GM21825 (cell line): ENCODE data around the gene C1QTNF3.

Source experiments
- ATAC-seq: cut with Tn5 transposase; IDR thresholded peaks from one replicate; pipeline ENCODE4 v1.9.1; 2021; ENCODE audit warnings: mild to moderate bottlenecking, moderate library complexity; ENCODE audit not compliant: unreplicated experiment

The C1QTNF3 gene

DNA sequence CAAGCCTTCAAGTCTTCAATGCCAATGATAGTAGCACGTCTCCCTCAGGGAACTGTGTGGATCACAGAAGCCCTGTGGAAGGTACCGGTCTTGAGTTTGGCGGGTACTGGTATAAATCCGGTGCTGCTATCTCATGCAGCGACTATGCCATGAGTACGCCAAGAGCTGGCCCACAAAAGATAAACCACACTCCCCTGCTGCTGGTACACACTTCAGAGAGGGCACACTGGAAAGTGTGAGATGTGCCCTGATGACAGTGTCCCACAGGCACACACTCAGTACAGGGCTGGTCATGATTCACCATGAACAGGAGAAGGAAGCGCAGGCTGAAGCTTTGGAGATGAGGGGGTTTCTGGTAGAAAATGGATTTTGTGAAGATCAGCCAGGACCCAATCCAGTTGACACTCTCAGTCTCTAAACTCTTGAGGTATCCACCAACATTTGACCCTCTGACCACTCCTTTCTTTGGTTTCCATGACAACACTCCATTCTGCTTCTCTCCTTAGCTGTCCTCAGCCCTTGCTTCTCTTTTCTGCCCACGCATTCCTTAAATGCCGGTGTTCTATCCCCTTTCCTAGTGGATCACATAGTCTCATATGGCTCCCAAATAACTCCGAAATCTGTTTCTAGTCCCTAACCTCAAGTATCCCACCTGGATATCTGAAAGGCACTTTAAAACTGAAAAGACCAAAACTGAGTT is 40.2 kb downstream of the C1QTNF3 start:
- no peak for ATAC-seq

DNA sequence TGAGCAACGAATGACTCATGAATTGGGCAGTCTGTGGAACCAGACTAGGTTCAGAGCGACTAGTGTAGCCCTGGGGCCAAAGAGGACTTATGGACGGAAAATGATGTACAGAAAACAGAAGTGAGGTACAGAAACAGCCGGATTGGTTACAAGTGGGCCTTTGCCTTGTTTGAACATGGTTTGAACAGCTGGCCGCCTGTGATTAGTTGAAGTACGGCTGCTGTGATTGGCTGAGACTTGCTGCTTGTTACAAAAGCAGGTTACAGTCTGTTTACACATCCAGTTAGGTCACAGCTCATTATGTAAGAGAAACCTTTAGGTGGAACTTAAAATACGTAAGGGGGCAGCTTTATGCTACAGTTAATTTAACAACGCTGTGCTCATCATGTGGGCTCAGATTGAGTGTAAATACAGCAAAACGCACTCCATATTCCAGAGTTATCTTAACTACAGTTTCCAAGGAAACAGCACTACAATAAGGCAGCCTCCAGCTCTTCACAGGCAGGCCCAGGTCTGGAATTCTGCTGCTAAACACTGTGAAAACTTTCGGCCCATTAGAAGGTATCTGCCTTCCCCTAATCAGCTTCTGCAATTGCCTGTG is 41.7 kb downstream of the C1QTNF3 start:
- ATAC-seq: no peak

DNA sequence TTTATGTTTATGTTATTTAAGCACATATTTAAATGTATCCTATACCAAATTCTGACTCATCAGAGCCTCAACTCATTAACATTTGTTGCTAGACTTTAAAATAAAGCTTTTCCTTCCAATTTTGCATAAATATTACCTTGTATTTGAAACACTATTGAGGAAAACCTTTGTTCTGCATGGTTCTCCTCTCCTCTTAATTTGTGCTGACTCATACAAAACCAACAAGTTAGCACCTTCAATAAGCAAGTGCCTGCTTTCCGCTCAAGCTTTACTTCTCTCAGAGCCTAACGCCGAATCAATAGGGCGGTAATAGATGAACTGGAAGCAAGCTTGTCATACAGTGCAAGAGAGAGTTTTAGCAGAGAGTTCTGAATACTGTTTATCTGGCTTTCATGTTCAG is 43.0 kb downstream of the C1QTNF3 start:
- no peak for ATAC-seq

DNA sequence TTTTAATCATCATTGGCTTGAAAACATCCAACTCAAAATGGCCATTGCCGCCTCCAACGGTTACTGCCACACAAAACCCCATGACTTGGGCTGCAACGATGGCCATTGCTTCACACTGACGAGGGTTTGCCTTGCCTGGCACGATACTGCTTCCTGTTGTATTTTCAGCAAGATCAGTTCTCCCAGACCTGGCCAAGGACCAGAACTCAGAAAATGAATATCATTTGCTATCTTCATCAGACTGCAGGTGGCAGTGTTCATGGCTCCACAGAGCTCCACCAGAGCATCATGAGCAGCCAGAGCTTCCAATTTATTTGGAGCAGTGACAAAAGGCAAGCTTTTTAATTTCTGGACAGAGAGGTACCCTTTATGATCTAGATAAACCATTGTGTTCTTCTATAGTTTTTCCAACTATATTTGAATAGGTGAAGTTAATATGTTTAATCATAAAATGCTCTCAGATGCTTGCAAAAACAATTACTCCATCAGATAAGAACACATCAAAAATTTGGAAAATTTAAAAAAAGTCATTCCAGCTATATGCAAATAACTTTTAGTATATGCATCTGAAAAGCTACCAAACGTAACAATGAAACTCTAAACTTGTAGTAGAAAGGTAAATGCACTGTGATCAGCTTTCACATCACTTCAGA is 45.6 kb downstream of the C1QTNF3 start:
- peak; percentile 80 for ATAC-seq

DNA sequence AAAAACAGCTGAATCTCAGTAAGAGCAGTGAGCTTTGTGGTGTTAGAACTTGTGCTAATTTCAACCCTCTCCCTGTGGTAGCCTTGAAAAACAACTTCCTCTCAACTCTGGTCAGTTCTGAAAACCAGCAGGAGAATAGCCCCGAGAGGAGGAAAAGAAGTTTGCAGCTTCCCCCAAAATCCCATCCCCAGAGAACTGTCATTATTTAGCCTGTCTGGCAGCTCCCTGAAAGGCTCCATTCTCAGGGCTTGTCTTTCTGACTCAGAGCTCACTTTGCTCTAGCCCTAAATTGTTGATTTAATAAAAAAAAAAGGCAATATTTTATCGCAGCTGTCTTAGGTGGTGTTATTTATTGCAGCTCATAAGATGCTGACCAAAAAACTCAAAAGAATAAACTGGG is 47.1 kb downstream of the C1QTNF3 start:
- no peak for ATAC-seq

DNA sequence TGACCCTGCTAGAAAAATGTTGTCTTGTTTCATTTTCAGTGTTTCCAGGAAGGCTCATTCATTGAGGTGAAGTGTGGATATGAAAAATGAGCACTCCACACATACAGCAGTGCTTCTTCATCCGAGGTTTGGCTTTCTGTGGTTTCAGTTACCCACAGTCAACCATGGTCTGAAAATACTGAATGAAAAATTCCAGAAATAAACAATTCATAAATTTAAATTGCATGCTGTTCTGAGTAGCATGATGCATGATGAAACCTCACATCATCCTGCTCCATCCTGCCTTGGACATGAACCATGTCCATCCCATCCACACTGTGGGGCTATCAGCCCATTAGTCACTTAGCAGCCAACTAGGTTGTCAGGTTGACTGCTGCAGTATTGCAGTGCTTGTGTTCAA is 48.2 kb downstream of the C1QTNF3 start:
- no peak for ATAC-seq

DNA sequence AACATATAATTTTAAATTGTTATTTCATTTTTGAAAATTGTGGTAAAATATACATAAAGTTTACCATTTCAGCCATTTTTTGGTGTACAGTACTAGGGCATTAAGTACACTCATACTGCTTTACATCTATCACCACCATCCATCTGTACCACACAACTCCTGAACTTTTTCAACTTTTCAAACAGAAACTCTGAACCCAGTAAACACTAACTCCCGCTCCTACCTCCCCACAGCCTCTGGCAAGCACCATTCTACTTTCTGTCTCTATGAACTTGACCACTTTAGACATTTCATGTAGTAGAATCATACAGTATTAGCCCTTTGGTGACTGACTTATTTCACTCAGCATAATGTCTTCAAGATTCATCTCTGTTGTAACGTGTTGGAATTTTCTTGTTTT is 50.1 kb downstream of the C1QTNF3 start:
- no peak for ATAC-seq

DNA sequence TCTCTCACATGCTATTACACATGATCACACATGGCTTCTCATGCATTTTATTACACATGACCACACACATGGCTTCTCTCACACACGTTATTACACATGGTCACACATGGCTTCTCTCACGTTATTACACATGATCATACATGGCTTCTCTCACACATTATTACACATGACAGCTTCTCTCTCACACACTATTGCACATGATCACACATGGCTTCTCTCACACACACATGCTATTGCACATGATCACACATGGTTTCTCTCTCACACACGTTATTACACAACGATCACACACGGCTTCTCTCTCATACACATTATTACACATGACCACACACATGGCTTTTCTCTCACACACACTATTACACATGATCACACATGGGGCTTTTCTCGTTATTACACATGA is 57.6 kb downstream of the C1QTNF3 start:
- ATAC-seq: no peak

DNA sequence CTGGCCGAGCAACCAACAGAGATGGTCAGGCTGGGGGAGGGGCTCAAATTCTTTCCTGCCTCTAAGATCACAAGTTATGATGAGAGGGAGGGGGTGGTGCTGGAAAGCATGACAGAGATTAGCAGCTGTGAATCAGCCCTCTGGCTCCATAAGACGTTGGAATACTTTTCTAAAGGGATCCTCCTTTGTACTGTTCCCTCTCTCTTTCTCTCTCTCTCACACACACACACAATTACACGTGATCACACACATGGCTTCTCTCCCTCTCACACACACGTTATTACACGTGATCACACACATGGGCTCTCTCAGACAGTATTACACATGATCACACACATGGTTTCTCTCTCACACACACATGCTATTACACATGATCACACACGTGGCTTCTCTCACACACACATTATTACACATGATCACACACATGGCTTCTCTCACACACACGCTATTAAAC is 58.3 kb downstream of the C1QTNF3 start, which contains the start of gene SLC45A2:
Gene SLC45A2 (minus strand): TSS at position 23 of the 454 bp plus-strand sequence. CDS start 110 bp downstream, outside the sequence.
- ATAC-seq: no peak

DNA sequence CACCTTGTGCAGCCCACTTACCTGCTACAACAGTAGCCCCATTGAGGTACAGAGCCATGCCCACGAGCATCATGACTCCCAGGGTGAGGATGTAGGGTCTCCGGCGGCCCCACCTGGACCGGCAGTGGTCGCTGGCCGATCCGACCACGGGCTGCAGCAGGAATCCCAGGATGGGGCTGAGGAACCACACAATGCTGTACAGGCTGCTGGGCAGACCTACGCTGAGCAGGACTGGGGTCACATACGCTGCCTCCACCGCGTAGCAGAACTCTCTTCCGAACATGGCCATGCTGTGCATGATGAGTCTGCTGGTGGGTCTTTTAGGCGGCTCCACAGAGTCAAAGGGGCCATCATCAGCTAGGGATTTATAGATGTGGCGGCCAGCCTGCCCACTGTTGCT is 58.8 kb downstream of the C1QTNF3 start:
- no peak for ATAC-seq

DNA sequence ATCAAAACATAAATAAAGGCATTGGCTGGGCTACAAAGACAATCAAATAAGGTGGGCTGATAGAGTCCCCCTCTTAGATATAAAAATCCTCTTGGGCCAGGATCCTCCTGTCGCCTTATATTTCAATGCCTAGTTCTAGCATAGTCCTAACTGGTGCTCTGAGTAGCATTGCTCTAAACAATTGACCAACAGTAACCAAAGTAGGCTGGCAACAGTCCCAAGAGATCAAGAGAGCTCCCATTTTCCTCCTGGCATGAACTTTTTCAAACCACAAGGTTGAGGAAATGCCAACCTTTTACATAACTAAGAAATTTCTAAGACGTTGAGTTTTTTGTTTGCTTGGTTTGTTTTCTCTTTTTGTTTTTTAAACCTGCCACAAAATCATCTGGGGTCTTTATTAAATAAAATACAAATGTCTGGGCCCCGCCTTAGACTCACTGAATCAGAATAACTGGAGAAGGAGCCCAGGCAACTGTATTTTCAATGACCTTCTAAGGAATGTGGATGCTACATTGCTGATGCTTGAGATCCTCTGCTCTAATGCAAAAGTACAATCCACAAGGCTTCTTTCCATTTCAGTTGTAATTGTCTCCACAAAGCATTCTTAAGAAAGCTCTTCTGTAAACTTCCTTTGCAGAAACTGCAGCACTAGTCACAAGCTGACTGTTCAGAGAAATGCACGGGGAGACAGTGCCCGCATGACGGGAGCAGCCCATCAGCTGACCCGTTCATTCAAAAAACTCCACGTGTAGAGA is 61.4 kb downstream of the C1QTNF3 start:
- no peak for ATAC-seq

DNA sequence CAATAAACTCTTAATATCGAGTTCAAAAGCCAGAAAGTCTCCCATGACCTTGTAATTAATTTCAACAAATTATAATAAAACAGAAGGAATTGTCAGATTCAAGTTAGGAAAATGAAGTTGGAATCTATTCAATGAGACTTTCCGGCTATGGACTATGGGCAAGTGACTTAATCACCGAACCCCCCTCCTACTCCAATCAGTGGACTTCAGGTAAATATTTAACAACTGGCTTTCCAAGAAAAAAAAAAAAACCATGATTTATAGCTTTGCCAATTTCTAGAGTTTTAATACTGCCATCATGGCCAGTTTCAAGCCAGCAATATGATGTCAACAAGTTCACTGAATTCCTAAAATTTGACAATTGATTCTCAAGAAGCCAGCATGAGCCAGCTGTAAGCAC is 63.0 kb downstream of the C1QTNF3 start:
- ATAC-seq: no peak

DNA sequence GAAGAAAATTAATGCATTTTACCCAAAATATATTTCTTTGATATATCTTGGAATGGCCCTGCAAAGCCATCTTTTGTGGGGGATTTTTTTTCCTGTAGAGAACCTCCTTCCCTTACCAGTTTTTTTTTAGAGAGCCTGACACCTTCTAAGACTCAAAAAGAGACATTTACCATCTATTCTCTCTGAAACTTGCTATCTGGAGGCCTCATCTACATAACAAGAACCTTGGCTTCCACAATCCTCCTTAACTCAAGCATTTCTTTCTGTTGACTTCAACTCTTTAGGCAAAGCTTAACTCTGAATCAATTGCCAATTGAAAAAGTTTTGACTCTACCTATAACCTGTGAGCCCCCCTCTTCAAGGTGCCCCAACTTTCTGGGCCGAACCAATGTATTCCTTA is 64.7 kb downstream of the C1QTNF3 start:
- ATAC-seq: no peak

DNA sequence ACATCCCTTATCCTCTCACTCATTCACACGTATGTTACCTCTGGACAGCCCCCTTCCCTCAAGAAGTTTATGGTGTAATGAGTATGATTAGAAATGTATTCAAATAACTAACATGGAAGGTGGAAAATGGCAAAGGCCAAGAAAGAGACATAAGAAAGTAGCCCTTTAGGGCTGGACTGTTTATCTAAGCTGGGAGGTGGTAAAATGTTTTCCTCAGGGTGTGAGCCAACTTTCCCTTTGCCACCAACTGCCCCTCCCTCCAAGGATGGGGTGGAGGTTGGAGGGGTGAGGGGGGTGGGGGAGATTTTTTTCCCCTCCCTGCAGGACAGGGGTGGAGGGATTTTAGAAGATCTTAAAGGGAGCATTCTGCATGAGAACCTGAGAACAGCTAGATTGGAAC is 66.7 kb downstream of the C1QTNF3 start:
- ATAC-seq: no peak

DNA sequence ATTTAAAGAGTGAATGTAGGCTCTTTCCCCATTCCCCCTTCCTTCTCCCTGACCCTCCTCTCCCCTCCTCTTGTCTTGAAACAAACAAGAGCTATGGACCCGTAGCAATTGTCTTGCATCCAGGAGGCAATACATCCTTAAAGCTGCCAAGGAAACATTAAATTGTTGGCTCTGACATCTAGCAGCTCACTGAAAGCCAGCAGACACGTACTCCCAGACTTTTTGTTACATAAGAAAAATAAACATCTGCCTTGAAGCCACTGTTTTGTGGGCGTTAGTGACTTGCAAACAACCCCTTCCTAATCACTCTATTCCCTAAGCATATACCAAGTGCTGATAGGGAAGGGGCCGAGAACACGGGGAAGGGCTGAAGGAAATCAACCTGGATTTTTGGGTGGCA is 67.2 kb downstream of the C1QTNF3 start:
- no peak for ATAC-seq

DNA sequence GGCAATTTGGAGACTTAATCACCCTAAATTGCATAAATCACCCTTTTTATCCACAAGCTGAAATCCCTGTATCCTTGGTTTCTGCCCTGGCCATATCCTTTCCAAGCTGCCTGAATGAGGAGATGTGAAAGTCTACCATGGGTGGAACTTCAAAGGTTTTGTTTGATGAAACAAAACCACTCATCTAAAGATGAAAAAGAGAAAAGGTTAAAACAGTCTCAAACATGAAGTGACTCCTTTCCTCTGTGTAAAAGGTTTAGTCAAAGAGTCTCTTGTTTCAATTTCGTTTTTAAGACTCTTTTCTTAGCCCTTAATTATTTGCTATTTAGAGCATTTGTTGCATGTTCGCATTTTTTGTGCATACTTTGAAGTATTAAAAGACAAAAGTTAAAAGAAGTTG is 69.7 kb downstream of the C1QTNF3 start:
- no peak for ATAC-seq

DNA sequence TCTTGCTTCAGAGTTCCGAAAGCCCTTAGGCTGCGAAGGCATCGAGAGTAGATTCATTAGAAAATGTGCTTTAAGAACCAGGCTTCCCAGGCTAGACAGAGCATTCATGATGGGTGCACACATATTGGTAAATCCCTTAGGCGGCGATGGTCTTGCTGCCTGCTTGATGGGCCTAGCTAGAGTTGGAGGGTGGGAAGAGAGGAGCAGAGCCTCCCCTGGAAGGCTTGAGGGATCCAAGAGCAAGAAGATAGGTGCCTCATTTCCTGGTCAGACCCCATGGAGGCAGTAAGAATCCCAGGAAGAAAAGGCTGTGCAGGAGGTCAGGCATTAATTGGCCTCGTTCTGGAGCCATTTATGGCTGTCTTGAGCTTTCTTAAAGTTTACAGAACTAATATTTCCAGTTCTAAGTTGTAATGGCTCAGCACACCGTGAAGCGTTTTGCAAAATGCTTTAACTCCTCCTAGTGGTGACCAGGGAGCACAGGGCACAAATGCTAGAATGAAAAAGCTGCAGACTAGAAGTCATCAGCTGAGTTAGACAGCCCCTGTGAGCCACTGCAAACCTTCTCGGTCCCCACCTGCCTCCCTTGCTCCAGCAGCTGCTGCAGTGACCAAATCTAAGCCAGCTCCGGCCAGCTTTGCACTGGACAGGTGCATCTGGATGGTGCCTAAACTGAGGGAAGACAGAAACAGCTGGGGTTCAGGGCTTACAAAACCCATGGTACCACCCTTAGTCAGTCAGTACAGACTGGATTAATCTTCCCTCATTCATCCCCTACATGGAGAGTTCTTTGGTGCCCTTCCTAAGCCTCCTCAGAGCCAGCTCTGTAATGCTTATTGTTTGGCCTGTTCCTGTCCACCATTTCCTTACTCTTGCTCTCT is 73.2 kb downstream of the C1QTNF3 start:
- no peak for ATAC-seq

DNA sequence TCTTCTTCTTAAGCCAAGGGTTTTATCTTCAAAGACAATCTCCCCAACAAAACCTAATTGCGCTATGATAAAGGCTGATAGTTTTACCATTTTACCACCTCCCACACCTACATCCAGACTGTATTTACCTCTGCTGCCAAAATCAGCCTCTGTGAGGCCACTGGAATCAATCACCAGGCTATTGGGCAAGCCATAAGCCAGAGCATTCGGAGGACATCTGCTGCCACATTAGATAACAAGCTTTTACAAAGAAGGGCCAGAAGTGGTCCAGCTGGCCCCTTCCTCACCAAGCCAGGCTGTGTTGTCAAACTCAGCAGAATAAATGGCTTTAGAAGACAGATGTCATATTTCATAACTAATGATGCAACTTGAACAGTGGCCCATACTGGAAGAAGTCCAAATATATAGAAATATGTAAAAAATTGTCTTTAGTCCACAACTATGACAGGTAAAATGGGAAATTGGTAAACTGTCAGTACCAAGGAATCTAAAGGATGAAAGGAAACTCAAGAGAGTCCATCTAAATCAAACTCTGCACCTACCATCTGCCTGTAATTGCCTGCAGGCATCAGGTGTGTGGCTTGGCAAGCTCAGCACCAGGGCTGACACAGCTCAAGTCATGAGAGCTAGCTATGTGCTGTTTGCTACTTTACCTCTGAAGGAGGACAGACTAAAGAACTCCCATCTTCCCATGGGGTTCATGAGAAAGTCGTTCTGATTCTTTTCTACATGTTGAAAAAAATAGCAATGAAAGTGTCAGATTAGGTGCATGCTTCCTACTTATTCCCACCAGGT is 74.6 kb downstream of the C1QTNF3 start:
- no peak for ATAC-seq
